ENCODE results near the gene ZC3H18. TPM values are rescaled to one million over a fixed set of nuclear protein-coding genes. Genes with fewer than 3 reads are reported as not detected.

Gene ZC3H18
- total and polyA plus RNA-seq, 10 of the 15 experiments (the other 5 are each of a cell fraction or from before 2014, with no cell fraction given) = 1.0 to 58.3 (median 22.4) TPM

GRCh38 chr16:88536510-88536909, 33.7 kb upstream of the ZC3H18 start:
- Histone ChIP-seq H3K4me2 (ENCODE audit: control insufficient read depth, insufficient read depth) (no peak overlapping the region), H3K4me1 (ENCODE audit: control insufficient read depth, insufficient read depth, low read length) (peaks cover 5% of the 10 kb centered on the region), H3K9ac (ENCODE audit: control insufficient read depth, insufficient read depth, low read length) (no peak overlapping the region), H3K9me3 (replicated peaks; ENCODE audit: control insufficient read depth, insufficient read depth, low read length) (no peaks in the 10 kb centered on the region; the same call in 2 of the 3 replicates), H3K4me3 (no peak overlapping the region), H2AFZ (ENCODE audit: control insufficient read depth, low read depth, low read length) (no peak overlapping the region), H4K20me1 (ENCODE audit: control insufficient read depth, insufficient read depth) (no peaks in the 10 kb centered on the region), H3K36me3 (ENCODE audit: control insufficient read depth in 2 of 2, insufficient read depth in 2 of 2, low read length in 1 of 2) (no peaks in the 10 kb centered on the region), H3K27me3 (replicated peaks in 1 of 2; ENCODE audit: control insufficient read depth in 2 of 2, insufficient read depth in 2 of 2, low read length in 1 of 2) (no peaks in the 10 kb centered on the region; a peak in 1 of 4 replicates), H3K79me2 (ENCODE audit: control insufficient read depth, insufficient read depth, low read length) (peaks cover 4% of the 10 kb centered on the region; the same call in 1 of the 2 replicates), H3K27ac (ENCODE audit: control insufficient read depth, insufficient read depth) (no peak overlapping the region)
- FAIRE-seq = no peak
- no peak for TF ChIP-seq CEBPZ (IDR thresholded peaks at IDR 0.05; ENCODE audit: low read depth, low read length)
- TF ChIP-seq IRF3 (IDR thresholded peaks at IDR 0.05) = no peak
- 59% methylated on average over 11 of the region's 11 CpGs for WGBS (ENCODE audit: insufficient coverage, insufficient replicate concordance, low lambda C conversion rate, missing lambda C conversion rate)
- ChIA-PET RAD21 (ENCODE audit: unreplicated experiment) (interaction anchor here (0.8 kb wide), 1 partner anchor 100 kb away, joined by 3 read pairs; no protein-coding TSS in a partner anchor), SMC1A (ENCODE audit: uncharacterized antibody, unreplicated experiment) (no interaction called here), CTCF (interaction anchor here (1.1 to 1.5 kb wide), 3 partner anchors 24 to 93 kb away, joined by 3 to 6 read pairs (median 4); no protein-coding TSS in a partner anchor), POLR2A (no interaction called here)
- no peak for DNase-seq (ENCODE audit: low read depth, low spot score)
- intact Hi-C loops (cut with micrococcal nuclease; ENCODE audit: unreplicated experiment) = no loop called here
- BruUV-seq (replicated peaks) = no TSS peak
- in situ Hi-C loops (cut with MboI) = no loop called here
- ATAC-seq = no peak

All from GM12878 (cell line).